Tibial nerve (tissue), 4 donors: ENCODE measurements around the gene QRSL1.

ENCODE experiments used
- CTCF ChIP-seq, 5 experiments: fragments of 200-600 bp in 3 of 5; fragments of 450-650 bp in 2 of 5; sonication (generic) in 3 of 5; IDR thresholded peaks; one replicate each; pipeline ENCODE4 v1.5.1; 2016 to 2019; ENCODE audit warnings: antibody characterized with exemption in 5 of 5, mild to moderate bottlenecking in 3 of 5, moderate library complexity in 2 of 5
- EP300 ChIP-seq, 2 donors: sonication (generic); formaldehyde crosslinking; IDR thresholded peaks; one replicate each; pipeline ENCODE4 v1.6.1; 2017; ENCODE audit warnings: antibody characterized with exemption in 2 of 2, mild to moderate bottlenecking in 1 of 2
- POLR2A ChIP-seq, 2 donors: fragments of 450-650 bp; IDR thresholded peaks; one replicate each; pipeline ENCODE4 v1.6.1; 2017; ENCODE audit warnings: antibody characterized with exemption in 2 of 2, mild to moderate bottlenecking in 2 of 2, moderate library complexity in 2 of 2

GRCh38 chr6:106617302-106617701 lies 12.1 kb upstream of the QRSL1 start:
- TF ChIP-seq CTCF (IDR thresholded peaks at IDR 0.05) (no peak), POLR2A (IDR thresholded peaks at IDR 0.05) (no peak), EP300 (IDR thresholded peaks at IDR 0.05) (no peak)
